Activated T-cell treated with anti-CD3 and anti-CD28 coated beads, Interleukin-2, amount 50 U/mL, for 4 hours (primary cell): ENCODE results near the gene SLC38A2. TPM values are rescaled to one million over a fixed set of nuclear protein-coding genes. Genes with fewer than 3 reads are reported as not detected.

Experiments used
- ATAC-seq, 2 donors: fragments of 200-7000 bp; cut with Tn5 transposase; one replicate each; pipeline ENCODE4 v1.10.0; 2021
- DNase-seq: peaks from one replicate; pipeline ENCODE4 v3.0.0-alpha.2; 2020
- H3K27me3 Mint-ChIP-seq: one replicate; pipeline ENCODE4 v1.8.0; 2021; ENCODE audit warnings: low read depth, mixed read lengths
- H3K36me3 Mint-ChIP-seq: one replicate; pipeline ENCODE4 v1.8.0; 2022; ENCODE audit warnings: mixed read lengths; ENCODE audit not compliant: insufficient read depth
- H3K4me1 Mint-ChIP-seq: one replicate; pipeline ENCODE4 v1.8.0; 2021; ENCODE audit warnings: low read depth, mixed read lengths
- H3K4me3 Mint-ChIP-seq: one replicate; pipeline ENCODE4 v1.8.0; 2021; ENCODE audit warnings: mild to moderate bottlenecking, moderate library complexity, mixed read lengths
- H3K9me3 Mint-ChIP-seq: one replicate; pipeline ENCODE4 v1.8.0; 2021; ENCODE audit warnings: mixed read lengths
- total RNA-seq, 3 donors: library from RNA; stranded (reverse); gene quantifications; one replicate each; pipeline ENCODE4 v1.2.1, GENCODE V29; 2021

The SLC38A2 gene
- total RNA-seq, 3 donors from 2014 or later = 164 to 214 (median 175) TPM

DNA sequence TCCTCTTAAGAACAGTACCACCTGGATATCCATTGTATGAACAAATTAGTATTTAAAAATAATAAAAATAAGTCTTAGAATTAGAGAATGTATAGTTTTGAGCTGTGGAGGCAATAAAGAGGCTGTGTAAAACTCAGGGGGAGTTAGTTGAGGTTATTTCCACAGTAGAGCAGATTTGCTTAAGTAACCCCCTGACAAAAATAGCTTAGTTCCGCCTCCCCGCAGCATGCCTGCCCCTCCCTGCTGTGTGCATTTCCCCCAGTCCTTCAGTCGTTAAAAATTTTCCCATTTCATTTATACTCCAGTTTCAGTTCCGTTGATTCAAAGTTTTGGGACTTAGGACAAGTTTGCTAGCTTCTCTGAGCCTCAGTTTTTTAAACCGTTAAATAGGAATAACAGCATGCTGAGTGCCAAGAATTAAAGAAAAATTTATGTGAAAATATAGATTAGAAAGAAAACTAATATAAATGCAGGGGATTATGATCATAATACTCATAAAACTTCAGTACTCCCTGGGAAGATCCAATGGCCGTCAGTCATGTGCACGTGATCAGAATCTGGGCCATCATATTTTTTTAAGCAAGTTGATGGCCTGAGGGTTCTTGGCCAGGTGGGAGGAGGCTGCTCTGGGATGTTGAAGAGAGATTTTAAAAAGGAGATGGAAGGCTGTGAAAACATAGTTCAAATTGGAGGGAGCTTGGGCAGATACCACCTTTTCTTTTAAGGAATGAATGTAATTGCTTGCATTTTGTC is 14.5 kb upstream of the SLC38A2 start:
- DNase-seq = no peak
- H3K27me3 Mint-ChIP-seq = no peaks in the 10 kb centered on the region
- peaks cover 9% of the 10 kb centered on the region for H3K36me3 Mint-ChIP-seq
- no peak for ATAC-seq
- H3K9me3 Mint-ChIP-seq = no peaks in the 10 kb centered on the region
- peaks cover 38% of the 10 kb centered on the region for H3K4me1 Mint-ChIP-seq
- H3K4me3 Mint-ChIP-seq = no peak overlapping the region

GRCh38 chr12:46386360-46386867 is 13.8 kb upstream of the SLC38A2 start:
- DNase-seq = no peak
- ATAC-seq = no peak
- Mint-ChIP-seq H3K9me3 (no peaks in the 10 kb centered on the region), H3K27me3 (no peaks in the 10 kb centered on the region), H3K4me3 (no peak overlapping the region), H3K4me1 (peaks cover 39% of the 10 kb centered on the region), H3K36me3 (peaks cover 5% of the 10 kb centered on the region)

GRCh38 chr12:46385438-46385837 is 12.9 kb upstream of the SLC38A2 start:
- DNase-seq (no peak), ATAC-seq (no peak)
- peaks cover 2% of the 10 kb centered on the region for H3K36me3 Mint-ChIP-seq
- no peaks in the 10 kb centered on the region for H3K27me3 Mint-ChIP-seq
- peaks cover 36% of the 10 kb centered on the region for H3K4me1 Mint-ChIP-seq
- no peaks in the 10 kb centered on the region for H3K9me3 Mint-ChIP-seq
- H3K4me3 Mint-ChIP-seq = no peak overlapping the region

GRCh38 chr12:46384451-46385309 is 12.1 kb upstream of the SLC38A2 start:
- no peak for DNase-seq
- H3K27me3 Mint-ChIP-seq = no peaks in the 10 kb centered on the region
- no peaks in the 10 kb centered on the region for H3K9me3 Mint-ChIP-seq
- no peak for ATAC-seq
- H3K36me3 Mint-ChIP-seq = no peaks in the 10 kb centered on the region
- H3K4me3 Mint-ChIP-seq = peak overlapping the region; percentile 84
- peaks cover 36% of the 10 kb centered on the region for H3K4me1 Mint-ChIP-seq

DNA sequence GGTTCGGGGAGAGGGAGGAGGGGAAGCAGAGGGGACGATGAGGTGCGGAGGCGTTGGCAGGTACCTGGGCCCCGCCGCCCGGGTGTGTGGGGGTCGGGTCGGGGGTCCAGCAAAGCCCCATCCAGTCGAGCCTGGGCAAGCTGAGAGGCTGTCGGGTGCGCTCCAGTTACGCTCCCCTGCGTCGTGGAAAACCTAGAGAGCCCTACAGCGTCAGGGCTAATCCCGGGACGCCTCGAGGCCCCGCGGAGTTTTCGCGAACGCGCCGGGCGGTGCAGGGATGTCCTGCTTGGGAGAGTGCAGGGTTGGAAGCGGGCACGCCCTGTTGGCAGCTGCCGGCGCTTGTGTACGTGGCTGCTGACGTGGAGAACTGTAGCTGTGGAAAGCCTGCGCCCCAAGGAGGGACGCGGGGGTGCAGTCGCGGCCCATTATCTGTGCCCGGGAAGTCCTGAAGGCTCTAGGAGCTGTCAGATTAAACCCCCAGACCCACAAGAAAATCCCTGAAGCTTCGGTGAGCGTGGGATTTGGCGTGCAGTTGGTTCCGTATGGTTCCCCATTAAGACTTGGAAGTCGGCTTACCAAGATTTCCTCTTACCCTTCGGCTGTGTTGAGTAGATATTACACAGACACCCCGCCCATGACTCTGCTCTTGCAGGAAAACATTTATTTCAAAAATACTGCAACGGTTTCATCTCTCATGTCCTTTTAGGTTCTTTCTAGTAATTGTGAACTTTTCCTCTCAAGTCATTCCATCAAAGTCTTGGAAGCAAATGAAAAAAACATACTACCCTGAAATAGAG is 11.3 kb upstream of the SLC38A2 start:
- peaks cover 35% of the 10 kb centered on the region for H3K4me1 Mint-ChIP-seq
- H3K36me3 Mint-ChIP-seq = no peaks in the 10 kb centered on the region
- DNase-seq (peak; percentile 60), ATAC-seq (peak; percentile 65 to 69)
- no peaks in the 10 kb centered on the region for H3K9me3 Mint-ChIP-seq
- H3K4me3 Mint-ChIP-seq = peak overlapping the region; percentile 84
- H3K27me3 Mint-ChIP-seq = no peaks in the 10 kb centered on the region

- H3K9me3 Mint-ChIP-seq = no peaks in the 10 kb centered on the region
- DNase-seq (peak; percentile 94), ATAC-seq (peak; percentile 87)
- H3K4me1 Mint-ChIP-seq = peaks cover 34% of the 10 kb centered on the region
- no peaks in the 10 kb centered on the region for H3K36me3 Mint-ChIP-seq
- peak overlapping the region; percentile 84 for H3K4me3 Mint-ChIP-seq
- no peaks in the 10 kb centered on the region for H3K27me3 Mint-ChIP-seq
These were observed 10.5 kb upstream of the SLC38A2 start for GRCh38 chr12:46382964-46383653.

DNA sequence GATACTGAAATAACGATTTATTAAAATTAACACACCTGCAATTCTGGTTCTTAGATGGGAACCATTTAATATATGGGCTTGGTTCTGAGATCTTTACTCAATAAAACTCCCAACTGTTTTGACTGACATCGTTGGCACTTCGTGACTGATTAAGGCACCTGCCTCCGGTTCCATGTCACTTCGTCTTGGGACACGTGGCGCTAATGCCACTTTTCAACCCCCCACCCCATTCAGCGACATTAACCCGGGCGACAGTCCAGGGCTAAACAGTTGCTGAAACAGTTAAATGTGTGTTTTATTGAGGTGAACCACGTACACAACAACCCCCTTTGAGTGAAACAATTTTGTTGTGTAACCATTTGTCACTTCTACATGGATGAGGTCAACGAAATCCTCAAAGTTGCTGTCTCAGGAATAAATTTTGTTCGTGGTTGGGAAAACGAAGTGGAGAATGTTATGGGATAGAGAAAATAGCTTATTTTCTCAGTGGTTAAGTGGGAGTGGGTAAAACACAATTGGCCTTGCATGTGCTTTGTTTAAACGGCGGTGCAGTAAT is 9.9 kb upstream of the SLC38A2 start:
- Mint-ChIP-seq H3K9me3 (no peaks in the 10 kb centered on the region), H3K27me3 (no peaks in the 10 kb centered on the region), H3K4me1 (peaks cover 34% of the 10 kb centered on the region), H3K36me3 (no peaks in the 10 kb centered on the region), H3K4me3 (peak overlapping the region; percentile 84)
- DNase-seq (no peak), ATAC-seq (no peak)

DNA sequence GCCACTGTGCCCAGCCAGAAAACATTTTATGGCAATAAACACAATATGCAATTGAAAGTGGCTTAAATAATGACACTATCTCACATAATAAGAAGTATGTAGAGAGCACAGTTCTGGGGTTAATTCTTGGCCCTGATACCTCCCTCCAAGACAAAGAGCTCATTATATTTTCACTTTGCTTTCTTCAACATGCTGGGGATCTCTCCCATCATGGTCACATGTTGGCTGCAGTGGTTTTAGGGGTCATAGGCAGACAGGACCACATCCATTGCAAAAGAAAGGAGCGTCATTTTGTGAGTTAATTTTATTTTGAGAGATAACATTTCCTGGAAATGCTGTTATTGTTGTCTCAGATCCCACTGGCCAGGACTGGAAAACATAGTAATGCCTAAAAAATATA is 8.3 kb upstream of the SLC38A2 start:
- DNase-seq (no peak), ATAC-seq (no peak)
- H3K27me3 Mint-ChIP-seq = no peaks in the 10 kb centered on the region
- peaks cover 34% of the 10 kb centered on the region for H3K4me1 Mint-ChIP-seq
- H3K4me3 Mint-ChIP-seq = no peak overlapping the region
- no peaks in the 10 kb centered on the region for H3K36me3 Mint-ChIP-seq
- no peaks in the 10 kb centered on the region for H3K9me3 Mint-ChIP-seq

DNA sequence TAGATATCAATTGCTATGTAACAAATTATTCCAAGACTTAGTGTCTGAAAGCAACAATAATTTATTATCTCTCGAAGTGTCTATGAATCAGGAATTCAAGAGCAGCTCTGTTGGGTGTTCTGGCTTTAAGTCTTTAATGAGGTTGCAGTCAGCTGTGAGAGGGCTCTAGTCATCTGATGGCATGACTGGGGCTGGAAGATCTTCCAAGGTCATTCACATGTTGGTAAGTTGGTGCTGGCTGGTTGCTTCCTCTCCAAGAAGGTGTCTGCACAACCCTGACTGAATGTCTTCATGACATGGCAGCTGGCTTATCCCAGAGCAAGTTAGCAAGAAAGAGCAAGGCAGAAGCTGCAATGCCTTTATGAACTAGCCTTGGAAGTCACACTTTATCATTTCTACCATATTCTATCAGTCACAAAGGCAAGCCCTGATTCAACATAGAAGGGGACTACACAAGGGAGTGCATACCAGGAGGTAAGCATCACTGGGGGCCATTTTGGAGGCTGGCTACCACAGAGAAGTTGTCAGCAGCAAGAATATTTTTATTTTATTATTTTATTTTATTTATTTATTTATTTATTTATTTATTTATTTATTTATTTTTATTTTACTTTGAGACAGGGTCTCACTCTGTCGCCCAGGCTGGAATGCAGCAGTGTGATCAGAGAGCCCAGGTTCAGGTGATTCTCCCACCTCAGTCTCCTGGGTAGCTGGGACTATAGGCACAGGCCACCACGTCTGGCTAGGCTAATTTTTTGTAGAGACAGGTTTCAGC is 7.6 kb upstream of the SLC38A2 start:
- DNase-seq (no peak), ATAC-seq (no peak)
- H3K9me3 Mint-ChIP-seq = no peaks in the 10 kb centered on the region
- no peaks in the 10 kb centered on the region for H3K27me3 Mint-ChIP-seq
- no peaks in the 10 kb centered on the region for H3K36me3 Mint-ChIP-seq
- peaks cover 30% of the 10 kb centered on the region for H3K4me1 Mint-ChIP-seq
- H3K4me3 Mint-ChIP-seq = no peak overlapping the region

DNA sequence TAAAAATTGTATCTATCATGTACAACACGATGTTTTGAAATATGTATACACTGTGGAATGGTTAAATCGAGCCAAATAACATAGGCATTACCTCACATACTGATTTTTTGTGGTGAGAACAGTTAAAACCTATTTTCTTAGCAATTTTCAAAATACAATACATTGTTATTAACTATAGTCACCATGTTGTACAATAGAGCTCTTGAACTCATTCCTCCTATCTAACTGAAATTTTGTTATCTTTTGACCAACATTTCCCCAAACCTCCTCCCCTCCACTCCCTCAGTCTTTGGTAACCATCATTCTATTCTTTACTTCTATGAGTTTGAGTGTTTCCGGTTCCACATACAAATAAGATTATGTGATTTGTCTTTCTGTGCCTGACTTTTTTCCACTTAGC is 6.8 kb upstream of the SLC38A2 start:
- H3K27me3 Mint-ChIP-seq = no peaks in the 10 kb centered on the region
- ATAC-seq (no peak), DNase-seq (no peak)
- peaks cover 34% of the 10 kb centered on the region for H3K4me1 Mint-ChIP-seq
- H3K9me3 Mint-ChIP-seq = no peaks in the 10 kb centered on the region
- no peaks in the 10 kb centered on the region for H3K36me3 Mint-ChIP-seq
- no peak overlapping the region for H3K4me3 Mint-ChIP-seq

DNA sequence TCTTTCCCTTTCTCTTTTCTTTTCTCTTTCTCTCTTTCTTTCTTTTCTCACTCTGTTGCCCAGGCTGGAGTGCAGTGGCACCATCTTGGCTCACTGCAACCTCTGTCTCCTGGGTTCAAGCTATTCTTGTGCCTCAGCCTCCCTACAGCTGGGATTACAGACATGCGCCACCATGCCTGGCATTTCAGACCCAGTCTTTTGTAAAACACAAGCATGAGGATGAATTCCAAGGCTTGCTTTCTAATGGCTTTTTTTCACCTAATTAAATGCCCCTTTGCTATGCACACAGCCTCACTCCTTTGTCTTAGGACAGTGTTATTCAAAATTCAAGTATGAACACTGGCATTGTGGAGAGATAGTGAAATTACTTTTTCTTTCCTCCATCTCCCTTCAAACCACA is 6.0 kb upstream of the SLC38A2 start:
- no peaks in the 10 kb centered on the region for H3K9me3 Mint-ChIP-seq
- no peaks in the 10 kb centered on the region for H3K36me3 Mint-ChIP-seq
- H3K4me1 Mint-ChIP-seq = peaks cover 38% of the 10 kb centered on the region
- DNase-seq (no peak), ATAC-seq (no peak)
- H3K4me3 Mint-ChIP-seq = no peak overlapping the region
- H3K27me3 Mint-ChIP-seq = no peaks in the 10 kb centered on the region

GRCh38 chr12:46377678-46378077 is 5.1 kb upstream of the SLC38A2 start:
- H3K27me3 Mint-ChIP-seq = no peaks in the 10 kb centered on the region
- DNase-seq (no peak), ATAC-seq (peak; percentile 66 to 70)
- H3K4me1 Mint-ChIP-seq = peaks cover 40% of the 10 kb centered on the region
- no peaks in the 10 kb centered on the region for H3K9me3 Mint-ChIP-seq
- no peaks in the 10 kb centered on the region for H3K36me3 Mint-ChIP-seq
- H3K4me3 Mint-ChIP-seq = no peak overlapping the region

- H3K4me3 Mint-ChIP-seq = no peak overlapping the region
- ATAC-seq = no peak
- H3K36me3 Mint-ChIP-seq = no peaks in the 10 kb centered on the region
- no peaks in the 10 kb centered on the region for H3K9me3 Mint-ChIP-seq
- DNase-seq = no peak
- H3K4me1 Mint-ChIP-seq = peaks cover 33% of the 10 kb centered on the region
- no peaks in the 10 kb centered on the region for H3K27me3 Mint-ChIP-seq
These were observed 4.0 kb upstream of the SLC38A2 start for GRCh38 chr12:46376579-46376978.
